HG03521 (cell line): ENCODE results near the gene ZNF200.

Experiments used
- ATAC-seq: cut with Tn5 transposase; IDR thresholded peaks from one replicate; pipeline ENCODE4 v1.9.1; 2021; ENCODE audit warnings: mild to moderate bottlenecking, moderate library complexity; ENCODE audit not compliant: unreplicated experiment

The ZNF200 gene

DNA sequence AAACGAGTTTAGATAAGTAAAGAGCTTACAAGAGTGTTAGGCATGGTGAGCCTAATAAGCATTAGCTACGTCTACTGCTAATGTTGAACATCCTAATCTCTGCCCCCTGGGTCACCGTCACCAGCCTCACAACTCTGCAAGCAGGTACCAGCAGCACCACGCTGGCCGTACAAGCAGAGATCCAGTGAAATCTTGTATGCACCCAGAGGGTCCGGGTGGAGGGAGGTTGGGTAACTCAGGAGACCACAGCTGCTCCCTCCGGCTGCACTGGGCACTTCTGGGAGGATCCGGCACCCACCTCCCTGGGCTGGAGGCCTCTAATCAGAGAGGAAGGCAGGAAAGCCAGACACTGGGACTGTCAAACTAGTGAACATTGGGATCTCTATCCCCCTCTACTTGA, 55.3 kb downstream of the ZNF200 start:
- no peak for ATAC-seq

DNA sequence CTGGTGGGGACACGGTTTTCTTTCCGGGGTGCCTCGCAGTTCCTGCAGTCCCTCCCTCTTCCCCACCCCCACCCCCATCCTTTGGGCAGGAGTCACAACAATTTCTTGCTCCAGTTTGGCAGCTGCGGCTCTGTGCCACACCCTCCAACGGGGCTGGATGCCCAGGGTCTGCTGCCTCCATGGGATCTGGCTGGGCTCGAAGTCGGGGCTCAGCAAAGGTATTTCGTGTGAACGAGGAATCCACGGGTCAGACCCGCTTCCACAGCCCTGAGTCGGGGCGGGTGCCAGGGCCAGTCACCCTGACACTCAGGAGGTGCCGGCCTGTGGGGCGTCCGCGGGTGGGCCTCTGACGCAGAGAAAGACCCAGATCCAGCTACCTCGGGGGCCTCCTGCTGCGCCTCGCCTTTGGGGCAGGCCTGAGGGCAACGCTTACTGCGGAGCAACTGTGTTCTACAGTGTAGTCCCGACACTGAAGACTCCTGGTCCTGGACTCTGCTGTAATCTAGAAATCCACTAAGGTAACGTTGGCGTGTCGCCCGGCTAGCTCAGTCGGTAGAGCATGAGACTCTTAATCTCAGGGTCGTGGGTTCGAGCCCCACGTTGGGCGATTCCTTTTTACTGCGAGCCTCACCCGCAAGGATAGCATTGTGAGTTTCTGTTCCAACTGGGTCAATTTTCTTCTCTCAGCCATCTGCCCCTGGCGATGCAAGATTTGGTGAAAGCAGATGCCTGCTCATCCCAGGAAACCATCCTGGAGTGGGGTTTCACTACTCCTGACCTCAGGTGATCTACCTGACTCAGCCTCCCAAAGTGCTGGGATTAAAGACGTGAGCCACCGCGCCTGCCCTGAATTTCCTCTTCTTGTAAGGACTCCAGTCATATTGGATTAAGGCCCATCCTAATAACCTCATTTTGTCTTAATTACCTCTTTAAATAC, 59.5 kb downstream of the ZNF200 start:
- no peak for ATAC-seq

DNA sequence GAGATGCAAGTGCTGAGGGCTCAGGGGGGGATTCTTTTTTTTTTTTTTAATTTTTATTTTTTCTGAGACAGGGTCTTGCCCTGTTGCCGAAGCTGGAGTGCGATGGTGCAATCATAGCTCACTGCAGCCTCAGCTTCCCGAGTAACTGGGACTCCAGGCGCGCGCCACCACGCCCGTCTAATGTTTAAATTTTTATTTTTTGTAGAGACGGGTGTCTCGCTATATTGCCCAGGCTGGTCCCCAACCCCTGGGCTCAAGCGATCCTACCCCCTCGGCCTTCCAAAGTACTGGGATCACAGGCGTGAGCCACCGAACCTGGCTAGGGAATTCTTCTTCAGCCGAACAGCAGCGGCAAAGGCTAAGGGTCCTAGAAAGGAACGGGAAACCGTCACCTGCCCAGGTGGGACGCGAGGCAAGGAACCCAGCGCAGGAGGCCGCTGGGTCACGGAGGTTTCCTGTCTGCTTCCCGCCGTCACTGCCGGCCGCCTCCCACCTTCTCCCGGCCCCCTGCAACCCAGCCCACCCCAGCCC, 60.3 kb downstream of the ZNF200 start:
- no peak for ATAC-seq

DNA sequence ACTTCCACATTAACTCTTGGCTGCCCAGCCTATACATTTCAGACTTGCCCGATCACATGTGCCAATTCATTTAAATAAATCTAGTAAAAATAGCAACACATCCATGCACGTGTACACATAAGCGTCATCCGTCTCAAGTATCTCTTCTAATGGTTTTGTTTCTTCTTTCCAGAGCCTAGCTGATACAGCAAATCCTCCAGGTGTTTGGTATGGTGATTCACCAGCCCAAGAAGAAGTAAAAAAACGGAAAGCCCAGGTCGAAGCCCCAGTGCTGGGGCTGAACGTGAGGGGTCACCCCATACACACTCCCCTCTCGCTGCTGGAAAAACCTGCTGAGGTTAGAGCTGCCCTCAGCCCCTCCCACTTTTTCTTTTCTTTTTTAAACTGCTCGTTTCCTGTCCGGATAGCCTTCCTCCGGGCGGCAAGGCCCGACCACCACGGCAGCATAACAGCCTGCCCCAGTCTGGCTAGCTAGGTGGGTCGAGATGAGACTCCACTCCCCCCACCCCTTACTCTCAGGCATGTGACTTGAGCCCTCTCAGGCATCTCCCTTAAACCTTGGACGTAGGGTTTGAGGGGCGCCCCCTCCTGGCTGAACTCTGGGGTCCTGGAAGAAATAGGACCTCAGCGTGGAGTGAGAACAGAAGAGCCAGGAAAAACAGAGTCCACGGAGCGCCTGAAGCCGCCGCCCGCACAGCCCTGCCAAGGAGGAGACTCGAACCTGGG, 60.9 kb downstream of the ZNF200 start:
- no peak for ATAC-seq
